Measurements from ENCODE around the gene ANKRD28. TPM values are rescaled to one million over a fixed set of nuclear protein-coding genes. Genes with fewer than 3 reads are reported as not detected.

Gene ANKRD28
- total and polyA plus RNA-seq, 9 of the 15 experiments (the other 6 are each of a cell fraction or from before 2014, with no cell fraction given): 11.7 to 66.0 (median 36.7) TPM

GRCh38 chr3:15654891-15655290 is 142.9 kb downstream of the ANKRD28 start:
- 22% methylated on average over 9 of the region's 9 CpGs for WGBS (ENCODE audit: insufficient coverage, low coverage, missing lambda C conversion rate)
- no peaks in the 10 kb centered on the region for H3K9me1 ChIP-seq (ENCODE audit: control insufficient read depth, insufficient read depth, low read length)
- DNase-seq (ENCODE audit: extremely low read depth in 1 of 4, low spot score in 3 of 4) (no peak), ATAC-seq (no peak), FAIRE-seq (no peak)
- no TSS peak for BruUV-seq (replicated peaks)
- H3K36me3 ChIP-seq (ENCODE audit: control insufficient read depth, insufficient read depth, low read length): no peaks in the 10 kb centered on the region
- H3K4me1 ChIP-seq (replicated peaks in 1 of 2; ENCODE audit: control insufficient read depth in 2 of 2, insufficient read depth in 2 of 2, low read length in 2 of 2): no peaks in the 10 kb centered on the region; a peak in 1 of 5 replicates
- POLR2A ChIA-PET: no interaction called here
- intact Hi-C loops (cut with micrococcal nuclease) (no loop called here), in situ Hi-C loops (cut with MboI) (no loop called here)
- H3K27ac ChIP-seq (ENCODE audit: extremely low read depth, low read depth, low read length): no peak overlapping the region
- H3K27me3 ChIP-seq (ENCODE audit: control insufficient read depth in 2 of 2, insufficient read depth in 2 of 2, low read length in 2 of 2): peaks cover 30 to 32% of the 10 kb centered on the region in 2 experiments
- no peak overlapping the region for H2AFZ ChIP-seq (ENCODE audit: low read depth, low read length)
- H3K79me2 ChIP-seq (ENCODE audit: control insufficient read depth, insufficient read depth, low read length): no peaks in the 10 kb centered on the region
- no peak overlapping the region for H3K9ac ChIP-seq (ENCODE audit: insufficient read depth in 1 of 2, low read depth in 2 of 2, low read length in 2 of 2)
- CTCF ChIA-PET (ENCODE audit: low intra/inter-chr PET ratio): no interaction called here
- H3K9me3 ChIP-seq (replicated peaks; ENCODE audit: control insufficient read depth, insufficient read depth, low read depth, low read length): peaks cover 3% of the 10 kb centered on the region; the same call in 1 of the 2 replicates
- no peaks in the 10 kb centered on the region for H4K20me1 ChIP-seq (replicated peaks; ENCODE audit: control insufficient read depth, insufficient read depth, low read length)
- H3K4me3 ChIP-seq: no peak overlapping the region
- H3K4me2 ChIP-seq (ENCODE audit: insufficient read depth, low read length): no peak overlapping the region
- TF ChIP-seq CEBPB (tag; IDR thresholded peaks at IDR 0.05) (no peak), BRD9 (IDR thresholded peaks at IDR 0.05; ENCODE audit: low read depth, partially characterized antibody) (no peak), CHAMP1 (IDR thresholded peaks at IDR 0.05) (no peak), EZH2 (IDR thresholded peaks at IDR 0.05; ENCODE audit: borderline replicate concordance, low read depth, low read length) (no peak), HMGXB4 (CRISPR knock-in tag; IDR thresholded peaks at IDR 0.05) (no peak), CBFA2T2 (conservative IDR thresholded peaks at IDR 0.05) (no peak), LEF1 (IDR thresholded peaks at IDR 0.05) (no peak), MCM5 (IDR thresholded peaks at IDR 0.05; ENCODE audit: low read depth) (no peak)
- TF ChIP-seq, protein P1, sequence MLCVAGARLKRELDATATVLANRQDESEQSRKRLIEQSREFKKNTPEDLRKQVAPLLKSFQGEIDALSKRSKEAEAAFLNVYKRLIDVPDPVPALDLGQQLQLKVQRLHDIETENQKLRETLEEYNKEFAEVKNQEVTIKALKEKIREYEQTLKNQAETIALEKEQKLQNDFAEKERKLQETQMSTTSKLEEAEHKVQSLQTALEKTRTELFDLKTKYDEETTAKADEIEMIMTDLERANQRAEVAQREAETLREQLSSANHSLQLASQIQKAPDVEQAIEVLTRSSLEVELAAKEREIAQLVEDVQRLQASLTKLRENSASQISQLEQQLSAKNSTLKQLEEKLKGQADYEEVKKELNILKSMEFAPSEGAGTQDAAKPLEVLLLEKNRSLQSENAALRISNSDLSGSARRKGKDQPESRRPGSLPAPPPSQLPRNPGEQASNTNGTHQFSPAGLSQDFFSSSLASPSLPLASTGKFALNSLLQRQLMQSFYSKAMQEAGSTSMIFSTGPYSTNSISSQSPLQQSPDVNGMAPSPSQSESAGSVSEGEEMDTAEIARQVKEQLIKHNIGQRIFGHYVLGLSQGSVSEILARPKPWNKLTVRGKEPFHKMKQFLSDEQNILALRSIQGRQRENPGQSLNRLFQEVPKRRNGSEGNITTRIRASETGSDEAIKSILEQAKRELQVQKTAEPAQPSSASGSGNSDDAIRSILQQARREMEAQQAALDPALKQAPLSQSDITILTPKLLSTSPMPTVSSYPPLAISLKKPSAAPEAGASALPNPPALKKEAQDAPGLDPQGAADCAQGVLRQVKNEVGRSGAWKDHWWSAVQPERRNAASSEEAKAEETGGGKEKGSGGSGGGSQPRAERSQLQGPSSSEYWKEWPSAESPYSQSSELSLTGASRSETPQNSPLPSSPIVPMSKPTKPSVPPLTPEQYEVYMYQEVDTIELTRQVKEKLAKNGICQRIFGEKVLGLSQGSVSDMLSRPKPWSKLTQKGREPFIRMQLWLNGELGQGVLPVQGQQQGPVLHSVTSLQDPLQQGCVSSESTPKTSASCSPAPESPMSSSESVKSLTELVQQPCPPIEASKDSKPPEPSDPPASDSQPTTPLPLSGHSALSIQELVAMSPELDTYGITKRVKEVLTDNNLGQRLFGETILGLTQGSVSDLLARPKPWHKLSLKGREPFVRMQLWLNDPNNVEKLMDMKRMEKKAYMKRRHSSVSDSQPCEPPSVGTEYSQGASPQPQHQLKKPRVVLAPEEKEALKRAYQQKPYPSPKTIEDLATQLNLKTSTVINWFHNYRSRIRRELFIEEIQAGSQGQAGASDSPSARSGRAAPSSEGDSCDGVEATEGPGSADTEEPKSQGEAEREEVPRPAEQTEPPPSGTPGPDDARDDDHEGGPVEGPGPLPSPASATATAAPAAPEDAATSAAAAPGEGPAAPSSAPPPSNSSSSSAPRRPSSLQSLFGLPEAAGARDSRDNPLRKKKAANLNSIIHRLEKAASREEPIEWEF (CRISPR knock-in tag; IDR thresholded peaks at IDR 0.05): no peak
- TF ChIP-seq, protein P2, sequence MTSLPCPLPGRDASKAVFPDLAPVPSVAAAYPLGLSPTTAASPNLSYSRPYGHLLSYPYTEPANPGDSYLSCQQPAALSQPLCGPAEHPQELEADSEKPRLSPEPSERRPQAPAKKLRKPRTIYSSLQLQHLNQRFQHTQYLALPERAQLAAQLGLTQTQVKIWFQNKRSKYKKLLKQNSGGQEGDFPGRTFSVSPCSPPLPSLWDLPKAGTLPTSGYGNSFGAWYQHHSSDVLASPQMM (CRISPR knock-in tag; IDR thresholded peaks at IDR 0.05): no peak
- TF ChIP-seq, protein P3, sequence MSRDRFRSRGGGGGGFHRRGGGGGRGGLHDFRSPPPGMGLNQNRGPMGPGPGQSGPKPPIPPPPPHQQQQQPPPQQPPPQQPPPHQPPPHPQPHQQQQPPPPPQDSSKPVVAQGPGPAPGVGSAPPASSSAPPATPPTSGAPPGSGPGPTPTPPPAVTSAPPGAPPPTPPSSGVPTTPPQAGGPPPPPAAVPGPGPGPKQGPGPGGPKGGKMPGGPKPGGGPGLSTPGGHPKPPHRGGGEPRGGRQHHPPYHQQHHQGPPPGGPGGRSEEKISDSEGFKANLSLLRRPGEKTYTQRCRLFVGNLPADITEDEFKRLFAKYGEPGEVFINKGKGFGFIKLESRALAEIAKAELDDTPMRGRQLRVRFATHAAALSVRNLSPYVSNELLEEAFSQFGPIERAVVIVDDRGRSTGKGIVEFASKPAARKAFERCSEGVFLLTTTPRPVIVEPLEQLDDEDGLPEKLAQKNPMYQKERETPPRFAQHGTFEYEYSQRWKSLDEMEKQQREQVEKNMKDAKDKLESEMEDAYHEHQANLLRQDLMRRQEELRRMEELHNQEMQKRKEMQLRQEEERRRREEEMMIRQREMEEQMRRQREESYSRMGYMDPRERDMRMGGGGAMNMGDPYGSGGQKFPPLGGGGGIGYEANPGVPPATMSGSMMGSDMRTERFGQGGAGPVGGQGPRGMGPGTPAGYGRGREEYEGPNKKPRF (IDR thresholded peaks at IDR 0.05; ENCODE audit: low read depth, low read length): no peak

Data from K562 (cell line).